Osteoblast (primary cell): ENCODE results near the gene SPO11. TPM values are rescaled to one million over a fixed set of nuclear protein-coding genes. Genes with fewer than 3 reads are reported as not detected.

Experiments used
- DNase-seq: peaks from one replicate; pipeline ENCODE4 v3.0.0; 2011; ENCODE audit warnings: low spot score, mixed read lengths; ENCODE audit not compliant: insufficient read length; ENCODE audit errors: missing footprints
- H2AFZ ChIP-seq: 2 replicates; pipeline ENCODE4 v1.6.0; 2011; ENCODE audit warnings: mild to moderate bottlenecking, low read length
- H3K27ac ChIP-seq: 2 replicates; pipeline ENCODE4 v1.5.1; 2011; ENCODE audit warnings: mild to moderate bottlenecking, low read depth, low read length, moderate library complexity
- H3K27me3 ChIP-seq: 2 replicates; pipeline ENCODE4 v1.6.0; 2012; ENCODE audit warnings: mild to moderate bottlenecking, control low read depth, inconsistent platforms, low read length, moderate library complexity; ENCODE audit not compliant: insufficient read depth
- H3K36me3 ChIP-seq: 2 replicates; pipeline ENCODE4 v1.5.1; 2011; ENCODE audit warnings: mild to moderate bottlenecking, low read length, control low read depth, moderate library complexity; ENCODE audit not compliant: insufficient read depth
- H3K4me1 ChIP-seq: 2 replicates; pipeline ENCODE4 v1.5.1; 2011; ENCODE audit warnings: mild to moderate bottlenecking, low read length, control low read depth, moderate library complexity; ENCODE audit not compliant: insufficient read depth
- H3K4me2 ChIP-seq: 2 replicates; pipeline ENCODE4 v1.6.0; 2011; ENCODE audit warnings: mild to moderate bottlenecking, low read length; ENCODE audit not compliant: insufficient read depth
- H3K4me3 ChIP-seq: fragments of 200-600 bp; sonication (generic); 3 replicates; pipeline ENCODE4 v1.5.1; 2012; ENCODE audit warnings: mild to moderate bottlenecking, low read length, inconsistent platforms; ENCODE audit not compliant: insufficient read depth
- H3K79me2 ChIP-seq: 2 replicates; pipeline ENCODE4 v1.6.0; 2012; ENCODE audit warnings: mild to moderate bottlenecking, low read length, control low read depth, inconsistent platforms; ENCODE audit not compliant: insufficient read depth
- H3K9me3 ChIP-seq: 2 replicates; pipeline ENCODE4 v1.5.1; 2011; ENCODE audit warnings: low read depth, low read length, control low read depth
- H4K20me1 ChIP-seq: 2 replicates; pipeline ENCODE4 v1.6.0; 2012; ENCODE audit warnings: mild to moderate bottlenecking, low read length, control low read depth; ENCODE audit not compliant: insufficient read depth
- total RNA-seq: library from RNA; depleted of rRNA; stranded (reverse); fragments of >200 nt; gene quantifications from 2 replicates; pipeline ENCODE4 v1.2.3, GENCODE V29; 2012
- TF ChIP-seq, protein P1 (sequence below): IDR thresholded peaks from 2 replicates; pipeline ENCODE4 v1.5.1; 2011; ENCODE audit warnings: mild to moderate bottlenecking, low read depth, low read length, moderate library complexity; ENCODE audit errors: extremely low read depth

The SPO11 gene
- total RNA-seq, 1 donor: not detected

DNA sequence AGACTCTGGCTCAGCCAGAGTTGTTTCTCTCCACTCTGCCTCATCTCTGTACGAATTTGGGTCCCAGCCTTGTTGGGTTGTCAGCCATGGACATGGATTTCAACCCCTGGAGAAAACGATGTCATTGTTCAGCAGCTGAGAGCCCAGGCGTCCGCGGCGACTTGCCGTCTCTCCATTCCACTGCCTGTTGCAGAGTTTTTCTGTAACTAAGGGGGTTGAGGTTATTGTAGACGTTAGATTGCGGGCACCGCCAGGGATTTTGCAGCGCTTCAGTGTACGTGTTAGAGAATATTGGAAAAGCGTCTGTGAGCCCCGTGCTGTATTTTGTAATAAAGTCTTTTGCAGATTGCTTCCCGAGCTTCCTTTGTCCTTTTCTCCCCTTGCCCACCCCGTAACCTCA is 48.5 kb downstream of the SPO11 start:
- DNase-seq: no peak
- Histone ChIP-seq H3K27me3 (no peaks in the 10 kb centered on the region), H3K79me2 (no peaks in the 10 kb centered on the region), H3K4me1 (peaks cover 9% of the 10 kb centered on the region), H3K36me3 (peaks cover 58% of the 10 kb centered on the region), H3K9me3 (no peaks in the 10 kb centered on the region), H2AFZ (no peak overlapping the region), H3K27ac (no peak overlapping the region), H3K4me2 (no peak overlapping the region), H4K20me1 (peaks cover 15% of the 10 kb centered on the region), H3K4me3 (no peak overlapping the region)
- TF ChIP-seq, protein P1, sequence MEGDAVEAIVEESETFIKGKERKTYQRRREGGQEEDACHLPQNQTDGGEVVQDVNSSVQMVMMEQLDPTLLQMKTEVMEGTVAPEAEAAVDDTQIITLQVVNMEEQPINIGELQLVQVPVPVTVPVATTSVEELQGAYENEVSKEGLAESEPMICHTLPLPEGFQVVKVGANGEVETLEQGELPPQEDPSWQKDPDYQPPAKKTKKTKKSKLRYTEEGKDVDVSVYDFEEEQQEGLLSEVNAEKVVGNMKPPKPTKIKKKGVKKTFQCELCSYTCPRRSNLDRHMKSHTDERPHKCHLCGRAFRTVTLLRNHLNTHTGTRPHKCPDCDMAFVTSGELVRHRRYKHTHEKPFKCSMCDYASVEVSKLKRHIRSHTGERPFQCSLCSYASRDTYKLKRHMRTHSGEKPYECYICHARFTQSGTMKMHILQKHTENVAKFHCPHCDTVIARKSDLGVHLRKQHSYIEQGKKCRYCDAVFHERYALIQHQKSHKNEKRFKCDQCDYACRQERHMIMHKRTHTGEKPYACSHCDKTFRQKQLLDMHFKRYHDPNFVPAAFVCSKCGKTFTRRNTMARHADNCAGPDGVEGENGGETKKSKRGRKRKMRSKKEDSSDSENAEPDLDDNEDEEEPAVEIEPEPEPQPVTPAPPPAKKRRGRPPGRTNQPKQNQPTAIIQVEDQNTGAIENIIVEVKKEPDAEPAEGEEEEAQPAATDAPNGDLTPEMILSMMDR: no peak

DNA sequence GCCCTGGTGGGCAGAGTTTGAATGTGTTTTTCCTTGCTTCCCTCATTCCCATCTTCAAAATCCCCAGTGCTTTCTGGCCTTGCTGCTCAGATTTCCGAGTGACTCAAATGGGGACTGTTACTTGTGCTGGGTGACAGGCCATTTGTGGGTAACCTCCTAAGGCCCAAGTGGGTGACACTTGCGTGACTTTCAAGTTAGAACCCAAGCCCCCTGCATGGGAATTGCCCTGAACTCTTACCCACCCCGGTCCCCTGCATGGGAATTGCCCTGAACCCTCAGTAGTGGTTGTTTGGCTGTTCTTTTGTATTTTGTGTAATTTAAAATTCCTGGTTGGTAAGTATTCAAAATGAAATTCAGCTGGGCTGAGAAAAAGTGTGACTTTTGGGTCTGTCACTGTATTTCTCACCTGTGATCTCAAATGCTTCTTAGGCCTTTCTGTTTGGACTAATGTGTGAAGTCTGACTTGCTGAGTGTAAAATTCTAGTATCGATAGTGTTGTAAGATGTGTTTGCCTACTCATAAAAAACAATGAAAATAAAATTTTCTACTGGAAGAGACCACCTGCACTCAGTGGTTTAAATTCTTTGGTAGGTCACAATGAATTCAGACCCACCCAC is 49.2 kb downstream of the SPO11 start:
- Histone ChIP-seq H3K27me3 (no peaks in the 10 kb centered on the region), H3K27ac (no peak overlapping the region), H3K4me1 (peaks cover 9% of the 10 kb centered on the region), H3K79me2 (no peaks in the 10 kb centered on the region), H3K9me3 (no peaks in the 10 kb centered on the region), H3K4me2 (no peak overlapping the region), H3K36me3 (peaks cover 51% of the 10 kb centered on the region), H2AFZ (no peak overlapping the region), H3K4me3 (no peak overlapping the region), H4K20me1 (peaks cover 15% of the 10 kb centered on the region)
- no peak for DNase-seq
- TF ChIP-seq, protein P1: no peak

DNA sequence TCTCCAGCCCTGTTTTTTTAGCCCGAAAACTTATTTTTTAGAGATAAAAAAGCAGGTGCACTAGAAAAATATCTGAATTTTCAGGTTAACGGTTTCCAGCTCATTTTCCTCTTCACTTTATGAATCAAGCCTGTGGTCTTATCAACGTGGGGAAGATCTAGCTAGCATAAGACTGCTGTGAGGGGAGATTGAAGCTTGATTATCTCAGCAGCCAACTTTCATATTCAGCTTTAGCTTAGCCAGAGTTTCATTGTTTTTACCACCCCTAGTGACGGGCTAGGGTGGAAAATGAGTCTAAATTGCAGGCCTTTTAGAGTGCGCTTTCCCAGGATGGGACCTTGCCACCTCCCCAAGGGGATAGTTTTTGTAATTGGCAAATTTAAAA is 49.7 kb downstream of the SPO11 start:
- Histone ChIP-seq H3K79me2 (no peaks in the 10 kb centered on the region), H4K20me1 (peaks cover 15% of the 10 kb centered on the region), H3K4me2 (no peak overlapping the region), H2AFZ (no peak overlapping the region), H3K4me1 (peaks cover 9% of the 10 kb centered on the region), H3K4me3 (no peak overlapping the region), H3K27me3 (no peaks in the 10 kb centered on the region), H3K36me3 (peaks cover 47% of the 10 kb centered on the region), H3K27ac (no peak overlapping the region), H3K9me3 (no peaks in the 10 kb centered on the region)
- DNase-seq: no peak
- TF ChIP-seq, protein P1: no peak

DNA sequence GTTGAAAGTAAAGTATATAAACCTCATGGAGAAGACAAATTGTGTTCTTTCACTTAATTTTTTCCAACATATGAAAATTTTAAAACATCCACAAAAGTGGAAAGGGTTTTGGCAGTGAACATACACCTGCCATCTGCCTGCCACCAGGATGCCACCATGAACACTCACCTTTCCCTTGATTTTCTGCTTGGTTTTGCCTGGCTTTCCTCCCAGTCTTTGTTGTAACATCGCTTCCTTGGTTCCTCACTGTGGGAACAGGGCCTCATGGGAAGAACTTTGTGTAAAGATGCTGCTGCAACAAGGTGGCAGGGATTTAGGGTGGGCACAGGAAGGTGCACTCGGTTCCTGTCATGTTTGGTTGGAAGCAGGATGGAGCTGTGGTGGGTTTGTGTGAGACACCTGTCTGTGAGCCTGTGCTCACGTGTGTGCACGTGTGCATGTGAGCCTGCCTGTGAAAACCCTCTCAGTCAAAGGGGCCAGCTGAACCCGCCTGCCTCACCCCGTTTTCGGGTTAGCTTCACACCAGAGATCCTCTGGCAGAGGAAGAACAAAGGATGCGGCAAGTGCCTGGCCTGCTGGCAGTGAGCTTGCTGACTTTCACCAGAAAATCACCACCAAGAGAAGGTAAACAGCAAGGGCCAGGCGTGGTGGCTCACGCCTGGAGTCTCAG is 50.6 kb downstream of the SPO11 start:
- no peak overlapping the region for H3K27ac ChIP-seq
- TF ChIP-seq, protein P1: no peak
- H3K79me2 ChIP-seq: no peaks in the 10 kb centered on the region
- H3K4me2 ChIP-seq: no peak overlapping the region
- no peaks in the 10 kb centered on the region for H3K9me3 ChIP-seq
- H4K20me1 ChIP-seq: peaks cover 13% of the 10 kb centered on the region
- peaks cover 41% of the 10 kb centered on the region for H3K36me3 ChIP-seq
- H2AFZ ChIP-seq: no peak overlapping the region
- DNase-seq: no peak
- no peaks in the 10 kb centered on the region for H3K27me3 ChIP-seq
- H3K4me3 ChIP-seq: no peak overlapping the region
- peaks cover 3% of the 10 kb centered on the region for H3K4me1 ChIP-seq
